Skeletal muscle cell (primary cell): Measurements from ENCODE around the gene SCLY.
A peak's percentile ranks its signal among the peaks of the same experiment; 100 is the strongest.
"Not testable (repeated sequence)": the region's sequence is repeated elsewhere in the genome, so short reads cannot be mapped to it uniquely, and the experiment has no call there.

Source experiments
- DNase-seq: peaks from one replicate; pipeline ENCODE4 v3.0.0-alpha.2; 2010; ENCODE audit warnings: low read depth
- H3K4me3 ChIP-seq: 2 replicates; pipeline ENCODE4 v1.5.1; 2011; ENCODE audit warnings: low read depth, mild to moderate bottlenecking, control low read depth, low read length, moderate library complexity

Gene SCLY

GRCh38 chr2:238038203-238038602 is 22.6 kb upstream of the SCLY start:
- DNase-seq = no peak
- H3K4me3 ChIP-seq = no peak overlapping the region

- DNase-seq = no peak
- H3K4me3 ChIP-seq = no peak overlapping the region
Measured at GRCh38 chr2:238039151-238039550, 21.6 kb upstream of the SCLY start.

GRCh38 chr2:238039985-238040384 is 20.8 kb upstream of the SCLY start:
- H3K4me3 ChIP-seq = no peak overlapping the region
- DNase-seq = no peak

- no peak overlapping the region for H3K4me3 ChIP-seq
- no peak for DNase-seq
Measured at GRCh38 chr2:238040918-238041317, 19.9 kb upstream of the SCLY start.

- no peak overlapping the region for H3K4me3 ChIP-seq
- no peak for DNase-seq
Measured at GRCh38 chr2:238042090-238042489, 18.7 kb upstream of the SCLY start.

- no peak overlapping the region for H3K4me3 ChIP-seq
- DNase-seq = no peak
Measured at GRCh38 chr2:238042849-238043584, 17.8 kb upstream of the SCLY start.

GRCh38 chr2:238043851-238044250 is 16.9 kb upstream of the SCLY start:
- no peak for DNase-seq
- H3K4me3 ChIP-seq = no peak overlapping the region

- DNase-seq = no peak
- no peak overlapping the region for H3K4me3 ChIP-seq
Measured at GRCh38 chr2:238045575-238045974, 15.2 kb upstream of the SCLY start.

GRCh38 chr2:238046725-238047270 is 14.0 kb upstream of the SCLY start:
- no peak overlapping the region for H3K4me3 ChIP-seq
- no peak for DNase-seq

GRCh38 chr2:238053191-238053776 is 7.5 kb upstream of the SCLY start:
- no peak for DNase-seq
- no peak overlapping the region for H3K4me3 ChIP-seq

- DNase-seq = no peak
- H3K4me3 ChIP-seq = no peak overlapping the region
Measured at GRCh38 chr2:238055841-238056240, 5.0 kb upstream of the SCLY start.

GRCh38 chr2:238057696-238058575 is 2.9 kb upstream of the SCLY start:
- not testable (repeated sequence) for H3K4me3 ChIP-seq, DNase-seq

GRCh38 chr2:238059505-238059904 is 1.3 kb upstream of the SCLY start:
- DNase-seq = no peak
- no peak overlapping the region for H3K4me3 ChIP-seq

GRCh38 chr2:238060096-238060541 is 682 bp upstream of the SCLY start:
- DNase-seq = no peak
- H3K4me3 ChIP-seq = peak overlapping the region; percentile 96

- peak overlapping the region; percentile 96 for H3K4me3 ChIP-seq
- no peak for DNase-seq
Measured at GRCh38 chr2:238061315-238062202, 758 bp downstream of the SCLY start.

GRCh38 chr2:238063414-238064189 is 2.8 kb downstream of the SCLY start:
- DNase-seq = no peak
- H3K4me3 ChIP-seq = no peak overlapping the region

- DNase-seq = no peak
- no peak overlapping the region for H3K4me3 ChIP-seq
Measured at GRCh38 chr2:238064376-238064775, 3.6 kb downstream of the SCLY start.

- DNase-seq = no peak
- no peak overlapping the region for H3K4me3 ChIP-seq
Measured at GRCh38 chr2:238065071-238065846, 4.5 kb downstream of the SCLY start.
